Measurements from ENCODE around the gene ZNF174. TPM values are rescaled to one million over a fixed set of nuclear protein-coding genes. Genes with fewer than 3 reads are reported as not detected.

The ZNF174 gene
- total RNA-seq, 1 donor = 11.2 TPM

DNA sequence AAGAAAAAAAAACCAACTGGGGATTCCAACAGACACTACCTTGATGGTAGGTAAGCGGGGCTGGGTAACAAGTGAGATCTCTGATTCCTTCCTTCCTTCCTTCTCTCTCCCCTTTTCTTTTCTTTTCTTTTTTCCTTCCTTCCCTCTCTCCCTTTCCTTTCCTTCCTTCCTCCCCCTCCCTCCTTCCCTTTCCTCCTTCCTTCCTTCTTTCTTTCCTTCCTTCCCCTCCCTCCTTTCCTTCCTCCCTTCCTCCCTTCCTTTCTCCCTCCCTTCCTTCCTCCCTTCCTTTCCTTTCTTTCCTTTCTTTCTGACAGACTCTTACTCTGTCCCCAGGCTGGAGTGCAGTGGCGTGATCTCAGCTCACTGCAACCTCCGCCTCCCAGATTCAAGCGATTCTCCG, 25.3 kb upstream of the ZNF174 start:
- Histone ChIP-seq H3K36me3 (ENCODE audit: insufficient read depth, low read length) (no peaks in the 10 kb centered on the region), H3K79me2 (ENCODE audit: insufficient read depth, low read length) (peaks cover 2% of the 10 kb centered on the region), H2AFZ (ENCODE audit: low read length) (no peak overlapping the region), H4K20me1 (ENCODE audit: insufficient read depth, low read length) (no peaks in the 10 kb centered on the region), H3K4me3 (ENCODE audit: insufficient read depth, low read length) (no peak overlapping the region), H3K4me1 (ENCODE audit: insufficient read depth, low read length) (no peaks in the 10 kb centered on the region), H3K4me2 (ENCODE audit: insufficient read depth, low read length) (no peak overlapping the region), H3K9me3 (ENCODE audit: low read depth, low read length) (peaks cover 8% of the 10 kb centered on the region), H3K27ac (ENCODE audit: low read depth, low read length) (no peak overlapping the region), H3K27me3 (ENCODE audit: insufficient read depth, low read length) (no peaks in the 10 kb centered on the region)
- no peak for DNase-seq (ENCODE audit: insufficient read length, low spot score, missing footprints)
- TF ChIP-seq, protein P1, sequence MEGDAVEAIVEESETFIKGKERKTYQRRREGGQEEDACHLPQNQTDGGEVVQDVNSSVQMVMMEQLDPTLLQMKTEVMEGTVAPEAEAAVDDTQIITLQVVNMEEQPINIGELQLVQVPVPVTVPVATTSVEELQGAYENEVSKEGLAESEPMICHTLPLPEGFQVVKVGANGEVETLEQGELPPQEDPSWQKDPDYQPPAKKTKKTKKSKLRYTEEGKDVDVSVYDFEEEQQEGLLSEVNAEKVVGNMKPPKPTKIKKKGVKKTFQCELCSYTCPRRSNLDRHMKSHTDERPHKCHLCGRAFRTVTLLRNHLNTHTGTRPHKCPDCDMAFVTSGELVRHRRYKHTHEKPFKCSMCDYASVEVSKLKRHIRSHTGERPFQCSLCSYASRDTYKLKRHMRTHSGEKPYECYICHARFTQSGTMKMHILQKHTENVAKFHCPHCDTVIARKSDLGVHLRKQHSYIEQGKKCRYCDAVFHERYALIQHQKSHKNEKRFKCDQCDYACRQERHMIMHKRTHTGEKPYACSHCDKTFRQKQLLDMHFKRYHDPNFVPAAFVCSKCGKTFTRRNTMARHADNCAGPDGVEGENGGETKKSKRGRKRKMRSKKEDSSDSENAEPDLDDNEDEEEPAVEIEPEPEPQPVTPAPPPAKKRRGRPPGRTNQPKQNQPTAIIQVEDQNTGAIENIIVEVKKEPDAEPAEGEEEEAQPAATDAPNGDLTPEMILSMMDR (IDR thresholded peaks at IDR 0.05; ENCODE audit: extremely low read depth, low read depth, low read length) = no peak

DNA sequence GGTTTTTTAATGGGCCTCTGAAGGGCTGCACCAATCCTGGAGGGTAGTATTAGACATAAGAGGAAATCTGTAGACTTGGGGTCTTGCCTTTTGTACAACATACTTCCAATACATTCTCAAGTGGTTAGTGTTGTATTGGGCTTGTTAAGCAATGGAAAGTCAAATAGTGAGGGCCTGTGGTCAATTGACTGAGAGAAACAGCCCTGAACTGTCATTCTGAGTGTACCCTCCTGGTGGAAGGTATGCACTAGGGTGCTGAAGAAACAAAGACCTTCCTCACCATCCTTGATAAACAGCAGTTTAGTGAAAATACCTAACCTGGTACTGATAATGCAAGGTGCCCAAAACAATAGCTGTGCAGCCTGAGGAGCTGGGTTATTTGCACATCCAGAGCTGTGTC, 23.1 kb upstream of the ZNF174 start:
- Histone ChIP-seq H3K9me3 (ENCODE audit: low read depth, low read length) (peaks cover 21% of the 10 kb centered on the region), H3K27me3 (ENCODE audit: insufficient read depth, low read length) (no peaks in the 10 kb centered on the region)
- DNase-seq (ENCODE audit: insufficient read length, low spot score, missing footprints) = no peak

DNA sequence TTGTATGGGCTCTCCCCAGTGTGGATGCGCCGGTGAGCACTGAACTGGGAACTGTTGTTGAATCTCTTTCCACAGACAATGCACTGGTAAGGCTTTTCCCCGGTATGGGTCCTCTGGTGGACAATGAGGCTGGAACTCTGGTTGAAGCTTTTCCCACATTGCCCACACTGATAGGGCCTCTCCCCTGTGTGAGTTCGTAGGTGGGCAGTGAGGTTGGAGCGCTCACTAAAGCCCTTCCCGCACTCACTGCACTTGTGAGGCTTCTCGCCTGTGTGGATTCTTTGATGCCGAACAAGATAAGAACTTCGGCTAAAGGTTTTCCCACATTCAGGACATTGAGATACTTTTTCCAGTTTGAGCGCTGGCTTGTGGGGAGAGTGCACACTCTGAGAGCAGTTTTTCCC, 18.0 kb upstream of the ZNF174 start:
- H3K36me3 ChIP-seq (ENCODE audit: insufficient read depth, low read length) = peaks cover 43% of the 10 kb centered on the region
- H3K27me3 ChIP-seq (ENCODE audit: insufficient read depth, low read length) = no peaks in the 10 kb centered on the region
- no peak overlapping the region for H3K4me2 ChIP-seq (ENCODE audit: insufficient read depth, low read length)
- H3K27ac ChIP-seq (ENCODE audit: low read depth, low read length) = no peak overlapping the region
- peaks cover 45% of the 10 kb centered on the region for H3K9me3 ChIP-seq (ENCODE audit: low read depth, low read length)
- H4K20me1 ChIP-seq (ENCODE audit: insufficient read depth, low read length) = peaks cover 3% of the 10 kb centered on the region
- H2AFZ ChIP-seq (ENCODE audit: low read length) = no peak overlapping the region
- no peak for DNase-seq (ENCODE audit: insufficient read length, low spot score, missing footprints)
- no peaks in the 10 kb centered on the region for H3K4me1 ChIP-seq (ENCODE audit: insufficient read depth, low read length)
- no peak overlapping the region for H3K4me3 ChIP-seq (ENCODE audit: insufficient read depth, low read length)
- TF ChIP-seq, protein P1 (IDR thresholded peaks at IDR 0.05; ENCODE audit: extremely low read depth, low read depth, low read length) = no peak
- H3K79me2 ChIP-seq (ENCODE audit: insufficient read depth, low read length) = peaks cover 10% of the 10 kb centered on the region

More for the DNA sequence above, 23.1 kb upstream of the ZNF174 start:
- peaks cover 2% of the 10 kb centered on the region for H3K79me2 ChIP-seq (ENCODE audit: insufficient read depth, low read length)
- no peak overlapping the region for H3K4me3 ChIP-seq (ENCODE audit: insufficient read depth, low read length)
- H2AFZ ChIP-seq (ENCODE audit: low read length) = no peak overlapping the region
- no peak overlapping the region for H3K27ac ChIP-seq (ENCODE audit: low read depth, low read length)
- H3K4me2 ChIP-seq (ENCODE audit: insufficient read depth, low read length) = no peak overlapping the region
- TF ChIP-seq, protein P1 (IDR thresholded peaks at IDR 0.05; ENCODE audit: extremely low read depth, low read depth, low read length) = no peak
- peaks cover 10% of the 10 kb centered on the region for H3K36me3 ChIP-seq (ENCODE audit: insufficient read depth, low read length)
- H4K20me1 ChIP-seq (ENCODE audit: insufficient read depth, low read length) = no peaks in the 10 kb centered on the region
- no peaks in the 10 kb centered on the region for H3K4me1 ChIP-seq (ENCODE audit: insufficient read depth, low read length)

DNA sequence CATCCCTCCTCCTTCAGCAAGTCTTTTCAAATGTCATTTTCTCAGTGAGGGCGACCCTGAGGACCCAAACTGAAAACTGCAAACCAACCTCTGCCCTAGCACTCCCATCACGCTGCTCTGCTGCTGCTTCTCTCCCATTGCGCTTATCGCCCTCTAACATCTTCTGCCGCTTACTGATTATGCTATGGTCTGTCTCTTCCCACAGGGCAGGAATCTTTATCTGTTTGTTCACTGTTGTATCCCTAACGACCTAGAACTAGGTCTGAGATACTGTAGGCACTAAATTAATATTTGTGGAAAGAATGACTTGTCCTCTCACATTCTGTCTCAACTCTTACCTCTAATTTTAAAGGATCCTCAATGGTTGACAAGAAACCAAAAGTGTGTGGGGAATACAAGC, 12.7 kb upstream of the ZNF174 start:
- peaks cover 57% of the 10 kb centered on the region for H3K36me3 ChIP-seq (ENCODE audit: insufficient read depth, low read length)
- H3K4me2 ChIP-seq (ENCODE audit: insufficient read depth, low read length) = no peak overlapping the region
- no peak overlapping the region for H3K4me3 ChIP-seq (ENCODE audit: insufficient read depth, low read length)
- no peak overlapping the region for H3K27ac ChIP-seq (ENCODE audit: low read depth, low read length)
- DNase-seq (ENCODE audit: insufficient read length, low spot score, missing footprints) = no peak
- H3K4me1 ChIP-seq (ENCODE audit: insufficient read depth, low read length) = no peaks in the 10 kb centered on the region
- peaks cover 19% of the 10 kb centered on the region for H3K79me2 ChIP-seq (ENCODE audit: insufficient read depth, low read length)
- H2AFZ ChIP-seq (ENCODE audit: low read length) = no peak overlapping the region
- peaks cover 24% of the 10 kb centered on the region for H3K9me3 ChIP-seq (ENCODE audit: low read depth, low read length)
- TF ChIP-seq, protein P1 (IDR thresholded peaks at IDR 0.05; ENCODE audit: extremely low read depth, low read depth, low read length) = no peak
- H4K20me1 ChIP-seq (ENCODE audit: insufficient read depth, low read length) = peaks cover 8% of the 10 kb centered on the region
- no peaks in the 10 kb centered on the region for H3K27me3 ChIP-seq (ENCODE audit: insufficient read depth, low read length)
